Body of pancreas (tissue), 4 donors: ENCODE measurements around the gene SESN2. TPM values are rescaled to one million over a fixed set of nuclear protein-coding genes. Genes with fewer than 3 reads are reported as not detected.

Source experiments
- ATAC-seq: fragments of 150-250 bp; one replicate; pipeline ENCODE4 v1.9.1; 2016
- DNase-seq, 4 donors: peaks; one replicate each; pipeline ENCODE4 v3.0.0-alpha.2; 2019
- H3K27ac ChIP-seq, 4 donors: fragments of 200-600 bp; sonication (generic); 1 replicate in 3 of 4; 2 replicates in 1 of 4; pipeline versions ENCODE4 v1.5.1 to v1.6.1; 2016 to 2019; ENCODE audit warnings: mild to moderate bottlenecking in 1 of 4, mixed read lengths in 1 of 4, moderate library complexity in 1 of 4
- H3K27me3 ChIP-seq, 2 donors: fragments of 200-600 bp; sonication (generic); one replicate each; pipeline ENCODE4 v1.6.0; 2016; ENCODE audit warnings: mild to moderate bottlenecking in 1 of 2
- H3K36me3 ChIP-seq, 2 donors: fragments of 200-600 bp; sonication (generic); replicated peaks in 1 of 2; 2 replicates each; pipeline ENCODE4 v1.5.1; 2016; ENCODE audit warnings: low read depth in 2 of 2; ENCODE audit not compliant: insufficient read depth in 1 of 2
- H3K4me1 ChIP-seq: fragments of 200-600 bp; sonication (generic); one replicate; pipeline ENCODE4 v1.6.0; 2016
- H3K4me3 ChIP-seq, 2 donors: fragments of 200-600 bp; sonication (generic); 1 replicate in 1 of 2; 2 replicates in 1 of 2; pipeline ENCODE4 v1.5.1; 2016 to 2019
- H3K9me3 ChIP-seq, 3 donors: fragments of 200-600 bp; sonication (generic); 1 replicate in 2 of 3; 2 replicates in 1 of 3; pipeline ENCODE4 v1.5.1; 2016
- POLR2A ChIP-seq, 3 donors: fragments of 450-650 bp; IDR thresholded peaks; one replicate each; pipeline ENCODE4 v1.6.1; 2016; ENCODE audit warnings: antibody characterized with exemption in 3 of 3, mild to moderate bottlenecking in 2 of 3
- WGBS, 2 donors: methylation state at CpG; one replicate each; pipeline ENCODE4 v1.1.5; 2017; 5-methylcytosine and 5-hydroxymethylcytosine counted together
- intact Hi-C: fragments of 100-400 bp; cut with DNase I; formaldehyde crosslinking; loops from one replicate; pipeline ENCODE4 v1.15.1; 2023
- total RNA-seq, 2 donors: library from RNA; depleted of rRNA; stranded (reverse); fragments of >200 nt; gene quantifications; one replicate each; pipeline ENCODE4 v1.1.0, GENCODE V29; 2016
- TF ChIP-seq, protein P1 (sequence below), 7 experiments: fragments of 450-650 bp in 4 of 7; fragments of 200-600 bp in 3 of 7; sonication (generic) in 3 of 7; IDR thresholded peaks; one replicate each; pipeline ENCODE4 v1.5.1; 2016 to 2019; ENCODE audit warnings: antibody characterized with exemption in 7 of 7

The SESN2 gene
- total RNA-seq, 2 donors from 2014 or later: 8.2 to 12.5 TPM

DNA sequence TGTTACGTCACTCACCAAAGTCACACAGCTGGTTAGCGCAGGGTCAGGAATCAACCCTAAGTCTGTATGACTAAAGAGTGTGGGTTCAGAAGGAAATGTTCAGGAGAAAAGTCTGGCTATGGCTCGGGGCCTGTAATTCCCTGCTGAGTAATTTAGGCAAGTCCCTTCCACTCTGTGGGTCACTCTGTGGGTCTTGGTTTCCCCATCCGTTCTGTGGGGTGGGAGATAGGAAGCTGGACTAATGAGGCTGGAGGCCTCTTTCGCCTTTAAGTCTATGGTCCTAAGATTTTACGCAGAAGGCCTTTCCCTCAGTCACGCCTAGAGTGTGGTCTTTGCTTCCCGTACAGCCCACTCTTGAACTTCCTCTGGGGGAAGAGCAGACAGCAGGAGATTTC lies 55.2 kb downstream of the SESN2 start:
- no peaks in the 10 kb centered on the region for H3K36me3 ChIP-seq
- no peak overlapping the region for H3K4me3 ChIP-seq
- intact Hi-C loops: no loop called here
- DNase-seq (no peak), ATAC-seq (no peak)
- H3K4me1 ChIP-seq: peaks cover 30% of the 10 kb centered on the region
- no peaks in the 10 kb centered on the region for H3K9me3 ChIP-seq
- TF ChIP-seq, protein P1, sequence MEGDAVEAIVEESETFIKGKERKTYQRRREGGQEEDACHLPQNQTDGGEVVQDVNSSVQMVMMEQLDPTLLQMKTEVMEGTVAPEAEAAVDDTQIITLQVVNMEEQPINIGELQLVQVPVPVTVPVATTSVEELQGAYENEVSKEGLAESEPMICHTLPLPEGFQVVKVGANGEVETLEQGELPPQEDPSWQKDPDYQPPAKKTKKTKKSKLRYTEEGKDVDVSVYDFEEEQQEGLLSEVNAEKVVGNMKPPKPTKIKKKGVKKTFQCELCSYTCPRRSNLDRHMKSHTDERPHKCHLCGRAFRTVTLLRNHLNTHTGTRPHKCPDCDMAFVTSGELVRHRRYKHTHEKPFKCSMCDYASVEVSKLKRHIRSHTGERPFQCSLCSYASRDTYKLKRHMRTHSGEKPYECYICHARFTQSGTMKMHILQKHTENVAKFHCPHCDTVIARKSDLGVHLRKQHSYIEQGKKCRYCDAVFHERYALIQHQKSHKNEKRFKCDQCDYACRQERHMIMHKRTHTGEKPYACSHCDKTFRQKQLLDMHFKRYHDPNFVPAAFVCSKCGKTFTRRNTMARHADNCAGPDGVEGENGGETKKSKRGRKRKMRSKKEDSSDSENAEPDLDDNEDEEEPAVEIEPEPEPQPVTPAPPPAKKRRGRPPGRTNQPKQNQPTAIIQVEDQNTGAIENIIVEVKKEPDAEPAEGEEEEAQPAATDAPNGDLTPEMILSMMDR (IDR thresholded peaks at IDR 0.05): no peak
- WGBS, 2 donors: 83 to 98% methylated on average over 8 of the region's 8 CpGs
- H3K27ac ChIP-seq: peak overlapping the region; percentile 72 to 87 (median 84)
- no peaks in the 10 kb centered on the region for H3K27me3 ChIP-seq

DNA sequence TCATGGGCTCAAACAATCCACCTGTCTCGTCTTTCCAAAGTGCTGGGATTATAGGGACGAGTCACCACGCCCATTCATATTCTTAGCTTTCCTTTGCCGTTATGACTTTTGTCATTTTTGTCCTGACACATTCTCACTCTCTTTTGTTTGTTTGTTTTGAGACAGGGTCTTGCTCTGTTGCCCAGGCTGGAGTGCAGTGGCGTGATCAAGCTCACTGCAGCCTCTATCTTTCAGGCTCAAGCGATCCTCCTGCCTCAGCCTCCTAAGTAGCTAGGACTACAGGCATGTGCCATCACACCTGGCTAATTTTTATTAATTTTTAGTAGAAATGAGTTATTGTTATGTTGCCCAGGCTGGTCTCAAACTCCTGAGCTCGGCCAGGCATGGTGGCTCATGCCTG lies 57.7 kb downstream of the SESN2 start:
- no peak overlapping the region for H3K27ac ChIP-seq
- H3K4me3 ChIP-seq: no peak overlapping the region
- peaks cover 41% of the 10 kb centered on the region for H3K4me1 ChIP-seq
- DNase-seq: no peak
- 78 to 83% methylated on average over 6 to 7 of the region's 7 CpGs for WGBS, 2 donors
- TF ChIP-seq, protein P1 (IDR thresholded peaks at IDR 0.05): no peak
- no peak for TF ChIP-seq POLR2A (IDR thresholded peaks at IDR 0.05)
- H3K9me3 ChIP-seq: no peaks in the 10 kb centered on the region
- no peak for ATAC-seq
- H3K27me3 ChIP-seq: no peaks in the 10 kb centered on the region
- H3K36me3 ChIP-seq: no peaks in the 10 kb centered on the region
- intact Hi-C loops: no loop called here

DNA sequence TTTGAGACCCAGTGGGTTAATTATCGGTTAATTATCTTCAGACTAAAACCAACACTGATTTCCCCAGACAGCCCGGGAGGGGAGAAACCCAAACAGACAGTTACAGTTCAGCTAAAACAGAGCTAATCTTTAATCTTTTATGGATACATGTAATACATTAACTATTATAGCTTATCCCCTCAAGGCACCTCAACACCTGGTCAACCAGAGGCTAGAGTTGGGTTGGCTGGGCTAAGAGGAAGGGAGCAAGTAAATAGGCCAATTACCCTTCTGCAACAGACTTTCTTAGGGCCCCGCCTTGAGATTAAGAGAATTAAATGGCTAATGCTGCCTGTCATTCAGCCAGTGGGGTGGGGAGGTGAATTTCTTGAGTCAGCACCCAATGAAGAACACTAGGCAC lies 62.9 kb downstream of the SESN2 start:
- DNase-seq (peak; percentile 51 to 90 (median 68)), ATAC-seq (peak; percentile 92)
- TF ChIP-seq, protein P1 (IDR thresholded peaks at IDR 0.05): no peak
- TF ChIP-seq POLR2A (IDR thresholded peaks at IDR 0.05): no peak
- Histone ChIP-seq H3K27me3 (no peaks in the 10 kb centered on the region), H3K9me3 (no peaks in the 10 kb centered on the region), H3K36me3 (no peaks in the 10 kb centered on the region), H3K27ac (peak overlapping the region in 3 of 4 donors; percentile 36 to 78 (median 45)), H3K4me3 (no peak overlapping the region), H3K4me1 (peaks cover 31% of the 10 kb centered on the region)
- 8 to 16% methylated on average over 3 of the region's 3 CpGs for WGBS, 2 donors
- intact Hi-C loops: no loop called here

DNA sequence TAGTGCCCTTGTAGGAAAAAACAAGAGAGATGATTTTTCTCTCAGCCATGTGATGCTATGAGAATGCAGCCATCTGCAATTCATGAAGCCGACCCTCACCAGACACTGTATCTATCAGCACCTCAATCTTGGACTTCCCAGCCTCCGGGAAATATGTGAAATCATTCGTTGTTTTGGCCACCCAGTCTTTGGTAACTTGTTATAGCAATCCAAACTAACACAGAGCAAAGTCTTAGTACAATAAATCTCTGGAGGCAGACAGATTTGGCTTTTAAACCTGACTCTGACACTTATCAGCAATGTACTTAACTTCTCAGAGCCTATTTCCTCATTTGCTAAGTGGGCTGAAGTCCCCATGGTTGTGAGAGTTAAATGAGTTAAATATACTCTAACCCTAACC lies 64.4 kb downstream of the SESN2 start:
- Histone ChIP-seq H3K4me3 (no peak overlapping the region), H3K36me3 (no peaks in the 10 kb centered on the region), H3K9me3 (no peaks in the 10 kb centered on the region), H3K4me1 (peaks cover 37% of the 10 kb centered on the region), H3K27ac (peak overlapping the region; percentile 31 to 78 (median 42)), H3K27me3 (no peaks in the 10 kb centered on the region)
- TF ChIP-seq, protein P1 (IDR thresholded peaks at IDR 0.05): no peak
- TF ChIP-seq POLR2A (IDR thresholded peaks at IDR 0.05): no peak
- 14% methylated on average over 3 of the region's 3 CpGs for WGBS, 2 donors
- ATAC-seq (no peak), DNase-seq (no peak)
- intact Hi-C loops: no loop called here

DNA sequence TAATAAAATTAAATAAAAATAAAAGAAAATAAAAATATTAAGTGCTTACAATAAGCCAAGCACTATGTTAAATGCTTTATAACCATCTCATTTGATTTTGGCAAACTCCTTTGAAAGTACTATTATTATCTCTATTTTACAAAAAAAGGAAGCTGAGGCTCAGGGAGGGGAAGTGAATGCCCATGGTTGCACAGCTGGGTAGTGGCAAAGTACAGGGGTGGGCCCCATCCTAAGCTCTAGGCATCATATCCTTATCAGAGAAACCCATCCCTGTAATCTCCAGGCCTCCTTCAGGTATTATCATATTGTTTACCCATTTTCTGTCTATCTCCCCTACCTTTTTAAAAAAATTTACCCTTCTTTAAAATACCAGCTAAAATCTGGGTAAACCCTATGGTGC lies 67.2 kb downstream of the SESN2 start:
- Histone ChIP-seq H3K27ac (no peak overlapping the region), H3K27me3 (no peaks in the 10 kb centered on the region), H3K4me3 (no peak overlapping the region), H3K36me3 (peaks cover 0 to under 1% of the 10 kb centered on the region in 2 donors), H3K9me3 (no peaks in the 10 kb centered on the region), H3K4me1 (peaks cover 39% of the 10 kb centered on the region)
- ATAC-seq (no peak), DNase-seq (no peak)
- no peak for TF ChIP-seq POLR2A (IDR thresholded peaks at IDR 0.05)
- TF ChIP-seq, protein P1 (IDR thresholded peaks at IDR 0.05): no peak
- intact Hi-C loops: no loop called here
